K562 (cell line): ENCODE data around the gene PDE4D. TPM values are rescaled to one million over a fixed set of nuclear protein-coding genes. Genes with fewer than 3 reads are reported as not detected.

Experiments used
- BDP1 ChIP-seq: IDR thresholded peaks from 3 replicates; pipeline ENCODE4 v1.6.1; 2011; ENCODE audit not compliant: insufficient read length, insufficient read depth
- BRCA1 ChIP-seq, 2 experiments: fragments of 450-650 bp in 1 of 2; sonication (generic) in 1 of 2; formaldehyde crosslinking in 1 of 2; IDR thresholded peaks; 2 replicates each; pipeline versions ENCODE4 v1.5.0 to v1.6.1; 2017 to 2020; ENCODE audit warnings: mild to moderate bottlenecking in 1 of 2, missing genetic modification reagents in 1 of 2
- EP300 ChIP-seq: IDR thresholded peaks from 2 replicates; pipeline ENCODE4 v1.6.1; 2012; ENCODE audit warnings: low read length, improper control_type of control experiment
- NFIX ChIP-seq: fragments of 250-450 bp; sonication (Bioruptor Pico); IDR thresholded peaks from 2 replicates; pipeline ENCODE4 v1.4.0; 2020; ENCODE audit warnings: low read depth, mild to moderate bottlenecking, moderate library complexity
- NR2C1 ChIP-seq, 2 experiments: fragments of 450-650 bp; IDR thresholded peaks; 2 replicates each; pipeline ENCODE4 v1.6.1; 2017; ENCODE audit warnings: mild to moderate bottlenecking in 2 of 2, antibody characterized with exemption in 1 of 2, inconsistent platforms in 1 of 2, missing compliant biosample characterization in 1 of 2, missing genetic modification characterization in 1 of 2
- PML ChIP-seq: IDR thresholded peaks from 2 replicates; pipeline ENCODE4 v1.6.1; 2012; ENCODE audit warnings: low read length, inconsistent platforms
- POLR2G ChIP-seq: fragments of 200-400 bp; formaldehyde crosslinking; IDR thresholded peaks from 2 replicates; pipeline ENCODE4 v1.6.1; 2017; ENCODE audit warnings: low read depth, mild to moderate bottlenecking, antibody characterized with exemption, low read length, moderate library complexity
- PYGO2 ChIP-seq: fragments of 450-650 bp; IDR thresholded peaks from 2 replicates; pipeline ENCODE4 v1.6.1; 2016; ENCODE audit warnings: mild to moderate bottlenecking, missing genetic modification characterization, moderate library complexity, missing compliant biosample characterization
- SMAD4 ChIP-seq: fragments of 250-450 bp; sonication (Bioruptor Pico); conservative IDR thresholded peaks from 2 replicates; pipeline ENCODE4 v1.8.0; 2021; ENCODE audit warnings: inconsistent platforms, mild to moderate bottlenecking, moderate library complexity
- THRB ChIP-seq: fragments of 450-650 bp; formaldehyde crosslinking; conservative IDR thresholded peaks from 2 replicates; pipeline ENCODE4 v1.4.0; 2022; ENCODE audit warnings: mild to moderate bottlenecking, missing genetic modification characterization
- ZNF639 ChIP-seq, 2 experiments: fragments of 200-800 bp in 1 of 2; sonication (Bioruptor generic) in 1 of 2; sonication (generic) in 1 of 2; formaldehyde crosslinking in 1 of 2; IDR thresholded peaks in 1 of 2; conservative IDR thresholded peaks in 1 of 2; 2 replicates each; pipeline versions ENCODE4 v1.5.0 to v1.6.1; 2016 to 2020; ENCODE audit warnings: missing compliant biosample characterization in 1 of 2, missing genetic modification characterization in 1 of 2, missing genetic modification reagents in 1 of 2
- polyA plus RNA-seq, 8 experiments: library from polyadenylated mRNA; depleted of rRNA in 4 of 8; stranded (reverse) in 5 of 8; unstranded in 3 of 8; fragments of >200 nt; fragmentation: Nextera tagmentation in 2 of 8; fragmentation: Illumina TruSeq in 1 of 8; extraction: Ambion mirVana in 2 of 8; extraction: Trizol in 1 of 8; gene quantifications; 2 replicates each; pipeline versions ENCODE4 v1.2.1 to v1.2.3, GENCODE V29; 2011 to 2014; ENCODE audit warnings: inconsistent platforms in 1 of 8, missing spikeins in 1 of 8
- total RNA-seq, 7 experiments: library from RNA; depleted of rRNA in 6 of 7; stranded (reverse); fragments of >200 nt in 6 of 7; fragmentation: Illumina TruSeq in 2 of 7; extraction: Trizol in 2 of 7; gene quantifications; 2 replicates each; pipeline versions ENCODE4 v1.2.1 to v1.2.3, GENCODE V29; 2011 to 2021; ENCODE audit warnings: low replicate concordance in 1 of 7
- TF ChIP-seq, protein P1 (sequence below): sonication (generic); formaldehyde crosslinking; IDR thresholded peaks from 2 replicates; pipeline ENCODE4 v1.8.1; 2023; ENCODE audit warnings: mild to moderate bottlenecking, missing genetic modification reagents

The PDE4D gene
- total and polyA plus RNA-seq, 9 of the 15 experiments (the other 6 are each of a cell fraction or from before 2014, with no cell fraction given), result 0.04 to 0.46 (median 0.13) TPM

DNA sequence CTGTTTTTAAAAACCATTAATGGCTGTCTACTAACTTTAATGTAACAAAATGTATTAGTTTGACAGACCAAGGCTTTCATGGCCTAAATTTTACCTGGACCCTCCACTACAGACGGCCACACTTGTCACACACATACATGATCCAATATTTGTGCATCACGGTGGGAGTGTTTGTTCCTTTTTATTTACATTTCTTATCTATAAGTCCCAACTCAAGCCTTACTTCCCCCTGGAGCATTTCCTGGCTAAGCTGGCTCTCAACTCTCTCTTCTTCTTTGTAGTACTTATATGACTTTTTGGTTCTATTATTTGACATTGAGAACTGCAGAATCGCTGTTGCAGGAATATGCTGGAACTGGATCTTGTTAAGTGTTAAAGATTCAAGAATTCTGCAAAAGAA lies 776.2 kb downstream of the PDE4D start (continued):
- no peak for TF ChIP-seq BRCA1 (IDR thresholded peaks at IDR 0.05)
- no peak for TF ChIP-seq BRCA1 (CRISPR knock-in tag; IDR thresholded peaks at IDR 0.05)
- no peak for TF ChIP-seq EP300
- TF ChIP-seq PML, result no peak
- no peak for TF ChIP-seq NFIX
- TF ChIP-seq SMAD4, result no peak
- TF ChIP-seq NR2C1 (IDR thresholded peaks at IDR 0.05), result no peak
- no peak for TF ChIP-seq NR2C1 (tag; IDR thresholded peaks at IDR 0.05)
- no peak for TF ChIP-seq BDP1
- no peak for TF ChIP-seq ZNF639 (CRISPR knock-in tag; conservative IDR thresholded peaks at IDR 0.05 in 1 of 2, IDR thresholded peaks at IDR 0.05 in 1 of 2)
- TF ChIP-seq, protein P1, sequence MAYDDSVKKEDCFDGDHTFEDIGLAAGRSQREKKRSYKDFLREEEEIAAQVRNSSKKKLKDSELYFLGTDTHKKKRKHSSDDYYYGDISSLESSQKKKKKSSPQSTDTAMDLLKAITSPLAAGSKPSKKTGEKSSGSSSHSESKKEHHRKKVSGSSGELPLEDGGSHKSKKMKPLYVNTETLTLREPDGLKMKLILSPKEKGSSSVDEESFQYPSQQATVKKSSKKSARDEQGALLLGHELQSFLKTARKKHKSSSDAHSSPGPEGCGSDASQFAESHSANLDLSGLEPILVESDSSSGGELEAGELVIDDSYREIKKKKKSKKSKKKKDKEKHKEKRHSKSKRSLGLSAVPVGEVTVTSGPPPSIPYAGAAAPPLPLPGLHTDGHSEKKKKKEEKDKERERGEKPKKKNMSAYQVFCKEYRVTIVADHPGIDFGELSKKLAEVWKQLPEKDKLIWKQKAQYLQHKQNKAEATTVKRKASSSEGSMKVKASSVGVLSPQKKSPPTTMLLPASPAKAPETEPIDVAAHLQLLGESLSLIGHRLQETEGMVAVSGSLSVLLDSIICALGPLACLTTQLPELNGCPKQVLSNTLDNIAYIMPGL (CRISPR knock-in tag), result no peak
- TF ChIP-seq PYGO2 (tag), result no peak
- no peak for TF ChIP-seq THRB (CRISPR knock-in tag)
- no peak for TF ChIP-seq POLR2G
